A549 treated with AZD9567 at 1 μM for 4 hours (cell line): ENCODE results near the gene OR51F1. TPM values are rescaled to one million over a fixed set of nuclear protein-coding genes. Genes with fewer than 3 reads are reported as not detected.

ENCODE experiments used
- total RNA-seq: library from RNA; stranded (reverse); fragments of 200-300 nt; extraction: Qiagen RNA extraction; gene quantifications from 5 replicates; pipeline ENCODE4 v1.2.3, GENCODE V29; 2022; ENCODE audit not compliant: insufficient read depth

Gene OR51F1
- not detected in 5 replicates for total RNA-seq

GRCh38 chr11:4769838-4770237 is at the start of gene OR51F1:
OR51F1 (minus strand) TSS chr11:4769938; CDS start chr11:4769938, 0 bp downstream.

GRCh38 chr11:4804280-4804679 is 34.5 kb upstream of the OR51F1 start, which contains the start of gene OR52R1:
OR52R1 (minus strand) TSS chr11:4804380; CDS start chr11:4804380, 0 bp downstream.

Other genes with a start within 250 kb of the OR51F1 start
- gene OR52M1, start 224.7 kb downstream of the OR51F1 start, total RNA-seq: not detected in 5 replicates
- gene OR52I2, start 188.2 kb downstream of the OR51F1 start, total RNA-seq: not detected in 5 replicates
- not detected in 5 replicates for gene OR52I1, start 175.9 kb downstream of the OR51F1 start, total RNA-seq
- gene TRIM68, start 161.7 kb downstream of the OR51F1 start, total RNA-seq: 8.5 to 10.6 TPM (median 9.7 TPM) in 5 replicates
- gene OR51D1, start 132.5 kb downstream of the OR51F1 start, total RNA-seq: not detected in 5 replicates
- gene OR51E1, start 126.0 kb downstream of the OR51F1 start, total RNA-seq: not detected in 5 replicates
- not detected in 5 replicates for gene OR51E2, start 72.1 kb downstream of the OR51F1 start, total RNA-seq
- not detected in 5 replicates for gene MMP26, start 65.2 kb downstream of the OR51F1 start, total RNA-seq
- gene OR52R1, start 34.4 kb upstream of the OR51F1 start, total RNA-seq: not detected in 5 replicates
- gene OR51F2, start 51.4 kb upstream of the OR51F1 start, total RNA-seq: not detected in 5 replicates
- gene OR51S1, start 79.3 kb upstream of the OR51F1 start, total RNA-seq: not detected in 5 replicates
- not detected in 5 replicates for gene OR51T1, start 112.0 kb upstream of the OR51F1 start, total RNA-seq
- gene OR51A7, start 133.8 kb upstream of the OR51F1 start, total RNA-seq: not detected in 5 replicates
- not detected in 5 replicates for gene OR51G2, start 149.4 kb upstream of the OR51F1 start, total RNA-seq
- not detected in 5 replicates for gene OR51G1, start 154.4 kb upstream of the OR51F1 start, total RNA-seq
- gene OR51A4, start 177.7 kb upstream of the OR51F1 start, total RNA-seq: not detected in 5 replicates
- gene OR51A2, start 185.8 kb upstream of the OR51F1 start, total RNA-seq: not detected in 5 replicates
- gene OR51L1, start 224.9 kb upstream of the OR51F1 start, total RNA-seq: not detected in 5 replicates